ENCODE measurements around the gene DDX60.

GRCh38 chr4:168336837-168337549 lies 18.4 kb upstream of the DDX60 start:
- TF ChIP-seq CTCF (IDR thresholded peaks at IDR 0.05; ENCODE audit: poor library complexity) (no peak), EZH2 (IDR thresholded peaks at IDR 0.05; ENCODE audit: borderline replicate concordance) (no peak), EZH2phosphoT487 (IDR thresholded peaks at IDR 0.05; ENCODE audit: low read depth, severe bottlenecking, unreplicated experiment) (no peak)

Data from hepatocyte (in vitro differentiated cells).